ENCODE results near the gene ANKRD28.
"Not testable (repeated sequence)": the region's sequence is repeated elsewhere in the genome, so short reads cannot be mapped to it uniquely, and the experiment has no call there.

Gene ANKRD28

GRCh38 chr3:15795651-15796308 is 2.0 kb downstream of the ANKRD28 start:
- Mint-ChIP-seq H3K36me3 (ENCODE audit: low read depth) (peaks cover 35% of the 10 kb centered on the region), H3K4me1 (ENCODE audit: low read depth) (peaks cover 69% of the 10 kb centered on the region), H3K9me3 (peaks cover 3% of the 10 kb centered on the region), H3K4me3 (peak overlapping the region; percentile 60), H3K27me3 (no peaks in the 10 kb centered on the region), H3K27ac (peak overlapping the region; percentile 93)
- no peak for DNase-seq

- peaks cover 42% of the 10 kb centered on the region for H3K36me3 Mint-ChIP-seq (ENCODE audit: low read depth)
- DNase-seq = no peak
- H3K27me3 Mint-ChIP-seq = no peaks in the 10 kb centered on the region
- peaks cover 3% of the 10 kb centered on the region for H3K9me3 Mint-ChIP-seq
- peak overlapping the region; percentile 60 for H3K4me3 Mint-ChIP-seq
- H3K4me1 Mint-ChIP-seq (ENCODE audit: low read depth) = peaks cover 69% of the 10 kb centered on the region
- peak overlapping the region; percentile 62 for H3K27ac Mint-ChIP-seq
These were observed 2.7 kb downstream of the ANKRD28 start for GRCh38 chr3:15794842-15795650.

- peak overlapping the region; percentile 35 for H3K4me3 Mint-ChIP-seq
- H3K9me3 Mint-ChIP-seq = peaks cover 3% of the 10 kb centered on the region
- no peaks in the 10 kb centered on the region for H3K27me3 Mint-ChIP-seq
- peak overlapping the region; percentile 76 for H3K27ac Mint-ChIP-seq
- DNase-seq = no peak
- peaks cover 68% of the 10 kb centered on the region for H3K4me1 Mint-ChIP-seq (ENCODE audit: low read depth)
- peaks cover 46% of the 10 kb centered on the region for H3K36me3 Mint-ChIP-seq (ENCODE audit: low read depth)
These were observed 3.4 kb downstream of the ANKRD28 start for GRCh38 chr3:15794303-15794771.

GRCh38 chr3:15791525-15791924 is 6.3 kb downstream of the ANKRD28 start:
- Mint-ChIP-seq H3K4me3 (no peak overlapping the region), H3K36me3 (ENCODE audit: low read depth) (peaks cover 55% of the 10 kb centered on the region), H3K27ac (no peak overlapping the region), H3K4me1 (ENCODE audit: low read depth) (peaks cover 45% of the 10 kb centered on the region), H3K27me3 (no peaks in the 10 kb centered on the region), H3K9me3 (peaks cover 3% of the 10 kb centered on the region)
- DNase-seq = no peak

GRCh38 chr3:15787941-15788340 is 9.8 kb downstream of the ANKRD28 start:
- Mint-ChIP-seq H3K36me3 (ENCODE audit: low read depth) (peaks cover 60% of the 10 kb centered on the region), H3K9me3 (peaks cover 3% of the 10 kb centered on the region), H3K27me3 (no peaks in the 10 kb centered on the region), H3K4me3 (no peak overlapping the region), H3K27ac (no peak overlapping the region), H3K4me1 (ENCODE audit: low read depth) (peaks cover 32% of the 10 kb centered on the region)
- no peak for DNase-seq

- peaks cover 3% of the 10 kb centered on the region for H3K9me3 Mint-ChIP-seq
- H3K4me1 Mint-ChIP-seq (ENCODE audit: low read depth) = peaks cover 34% of the 10 kb centered on the region
- peaks cover 59% of the 10 kb centered on the region for H3K36me3 Mint-ChIP-seq (ENCODE audit: low read depth)
- no peak for DNase-seq
- H3K4me3 Mint-ChIP-seq = no peak overlapping the region
- no peaks in the 10 kb centered on the region for H3K27me3 Mint-ChIP-seq
- H3K27ac Mint-ChIP-seq = no peak overlapping the region
These were observed 10.3 kb downstream of the ANKRD28 start for GRCh38 chr3:15787526-15787925.

- no peak for DNase-seq
- H3K27me3 Mint-ChIP-seq = no peaks in the 10 kb centered on the region
- no peak overlapping the region for H3K27ac Mint-ChIP-seq
- H3K9me3 Mint-ChIP-seq = no peaks in the 10 kb centered on the region
- peaks cover 20% of the 10 kb centered on the region for H3K4me1 Mint-ChIP-seq (ENCODE audit: low read depth)
- H3K36me3 Mint-ChIP-seq (ENCODE audit: low read depth) = peaks cover 44% of the 10 kb centered on the region
- H3K4me3 Mint-ChIP-seq = no peak overlapping the region
These were observed 14.3 kb downstream of the ANKRD28 start for GRCh38 chr3:15783361-15783969.

- H3K4me1 Mint-ChIP-seq (ENCODE audit: low read depth) = peaks cover 20% of the 10 kb centered on the region
- no peak overlapping the region for H3K4me3 Mint-ChIP-seq
- H3K27me3 Mint-ChIP-seq = no peaks in the 10 kb centered on the region
- no peak overlapping the region for H3K27ac Mint-ChIP-seq
- H3K36me3 Mint-ChIP-seq (ENCODE audit: low read depth) = peaks cover 46% of the 10 kb centered on the region
- DNase-seq = no peak
- no peaks in the 10 kb centered on the region for H3K9me3 Mint-ChIP-seq
These were observed 15.3 kb downstream of the ANKRD28 start for GRCh38 chr3:15782429-15782828.

GRCh38 chr3:15781637-15782402 is 16.0 kb downstream of the ANKRD28 start:
- Mint-ChIP-seq H3K4me3 (no peak overlapping the region), H3K4me1 (ENCODE audit: low read depth) (peaks cover 23% of the 10 kb centered on the region), H3K27ac (no peak overlapping the region), H3K27me3 (no peaks in the 10 kb centered on the region), H3K36me3 (ENCODE audit: low read depth) (peaks cover 45% of the 10 kb centered on the region), H3K9me3 (no peaks in the 10 kb centered on the region)
- no peak for DNase-seq

- H3K9me3 Mint-ChIP-seq = no peaks in the 10 kb centered on the region
- peaks cover 47% of the 10 kb centered on the region for H3K36me3 Mint-ChIP-seq (ENCODE audit: low read depth)
- peaks cover 27% of the 10 kb centered on the region for H3K4me1 Mint-ChIP-seq (ENCODE audit: low read depth)
- DNase-seq = no peak
- no peak overlapping the region for H3K27ac Mint-ChIP-seq
- H3K27me3 Mint-ChIP-seq = no peaks in the 10 kb centered on the region
- H3K4me3 Mint-ChIP-seq = no peak overlapping the region
These were observed 16.6 kb downstream of the ANKRD28 start for GRCh38 chr3:15781131-15781530.

- Mint-ChIP-seq H3K9me3 (no peaks in the 10 kb centered on the region), H3K4me3 (no peak overlapping the region), H3K27me3 (no peaks in the 10 kb centered on the region), H3K4me1 (ENCODE audit: low read depth) (peaks cover 44% of the 10 kb centered on the region), H3K36me3 (ENCODE audit: low read depth) (peaks cover 32% of the 10 kb centered on the region), H3K27ac (no peak overlapping the region)
- no peak for DNase-seq
These were observed 18.7 kb downstream of the ANKRD28 start for GRCh38 chr3:15779111-15779510.

- H3K27ac Mint-ChIP-seq = no peak overlapping the region
These were observed 19.4 kb downstream of the ANKRD28 start for GRCh38 chr3:15778332-15778858.

GRCh38 chr3:15774931-15775560 is 22.7 kb downstream of the ANKRD28 start:
- H3K27ac Mint-ChIP-seq = peak overlapping the region; percentile 67
- not testable (repeated sequence) for DNase-seq, H3K4me3 Mint-ChIP-seq

More at GRCh38 chr3:15778332-15778858, 19.4 kb downstream of the ANKRD28 start:
- H3K9me3 Mint-ChIP-seq = no peaks in the 10 kb centered on the region
- no peak overlapping the region for H3K4me3 Mint-ChIP-seq
- H3K4me1 Mint-ChIP-seq (ENCODE audit: low read depth) = peaks cover 45% of the 10 kb centered on the region
- peaks cover 30% of the 10 kb centered on the region for H3K36me3 Mint-ChIP-seq (ENCODE audit: low read depth)
- no peaks in the 10 kb centered on the region for H3K27me3 Mint-ChIP-seq
- DNase-seq = no peak

GRCh38 chr3:15771444-15771843 is 26.3 kb downstream of the ANKRD28 start:
- H3K4me1 Mint-ChIP-seq (ENCODE audit: low read depth) = peaks cover 70% of the 10 kb centered on the region
- no peak overlapping the region for H3K4me3 Mint-ChIP-seq
- no peak for DNase-seq
- peaks cover 18% of the 10 kb centered on the region for H3K36me3 Mint-ChIP-seq (ENCODE audit: low read depth)
- no peaks in the 10 kb centered on the region for H3K9me3 Mint-ChIP-seq
- no peaks in the 10 kb centered on the region for H3K27me3 Mint-ChIP-seq
- H3K27ac Mint-ChIP-seq = no peak overlapping the region

More at GRCh38 chr3:15774931-15775560, 22.7 kb downstream of the ANKRD28 start:
- Mint-ChIP-seq H3K4me1 (ENCODE audit: low read depth) (peaks cover 58% of the 10 kb centered on the region), H3K36me3 (ENCODE audit: low read depth) (peaks cover 29% of the 10 kb centered on the region)
- H3K27me3 Mint-ChIP-seq, H3K9me3 Mint-ChIP-seq: not testable (repeated sequence)

All from activated T-cell treated with anti-CD3 and anti-CD28 coated beads, Interleukin-2, amount 50 U/mL, for 24 hours (primary cell).